Uterus (tissue), 2 donors: ENCODE measurements around the gene THOC2.

Source experiments
- POLR2A ChIP-seq, 2 donors: fragments of 450-650 bp; IDR thresholded peaks; one replicate each; pipeline ENCODE4 v1.6.1; 2016; ENCODE audit warnings: antibody characterized with exemption in 2 of 2, mild to moderate bottlenecking in 1 of 2, moderate library complexity in 1 of 2
- TF ChIP-seq, protein P1 (sequence below), 4 experiments: fragments of 200-600 bp in 2 of 4; fragments of 450-650 bp in 2 of 4; sonication (generic) in 2 of 4; IDR thresholded peaks; one replicate each; pipeline ENCODE4 v1.5.1; 2016 to 2019; ENCODE audit warnings: antibody characterized with exemption in 4 of 4, mild to moderate bottlenecking in 2 of 4, moderate library complexity in 1 of 4

DNA sequence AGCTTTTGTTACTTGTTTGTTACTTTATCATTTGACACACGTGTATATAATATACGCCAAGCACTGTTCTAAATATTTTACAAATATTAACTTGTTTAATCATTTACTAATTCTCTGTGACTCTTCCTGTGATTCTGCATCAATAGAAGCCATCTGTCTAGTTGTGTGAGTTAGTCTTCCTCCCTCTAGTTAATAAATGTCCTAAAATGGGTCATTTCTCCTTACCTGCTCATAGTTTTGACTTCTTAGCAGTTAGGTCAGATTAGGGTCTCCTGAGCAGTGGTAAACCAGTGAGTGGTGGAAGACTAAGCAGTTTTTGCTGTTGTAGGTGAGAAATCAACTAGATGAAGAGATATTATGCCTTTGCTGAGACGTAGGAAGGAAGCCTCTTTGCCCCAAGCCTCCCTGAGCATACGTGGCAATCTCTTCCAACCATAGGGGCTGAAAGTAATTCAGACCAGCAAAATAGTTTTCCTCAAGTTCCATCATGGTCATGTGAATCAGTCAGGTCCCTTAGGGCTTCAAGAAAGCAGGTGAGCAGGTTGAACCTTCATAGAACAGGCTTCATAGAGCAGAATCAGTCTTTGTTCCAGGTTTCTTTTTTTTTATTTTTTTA lies 38.7 kb upstream of the THOC2 start:
- TF ChIP-seq, protein P1, sequence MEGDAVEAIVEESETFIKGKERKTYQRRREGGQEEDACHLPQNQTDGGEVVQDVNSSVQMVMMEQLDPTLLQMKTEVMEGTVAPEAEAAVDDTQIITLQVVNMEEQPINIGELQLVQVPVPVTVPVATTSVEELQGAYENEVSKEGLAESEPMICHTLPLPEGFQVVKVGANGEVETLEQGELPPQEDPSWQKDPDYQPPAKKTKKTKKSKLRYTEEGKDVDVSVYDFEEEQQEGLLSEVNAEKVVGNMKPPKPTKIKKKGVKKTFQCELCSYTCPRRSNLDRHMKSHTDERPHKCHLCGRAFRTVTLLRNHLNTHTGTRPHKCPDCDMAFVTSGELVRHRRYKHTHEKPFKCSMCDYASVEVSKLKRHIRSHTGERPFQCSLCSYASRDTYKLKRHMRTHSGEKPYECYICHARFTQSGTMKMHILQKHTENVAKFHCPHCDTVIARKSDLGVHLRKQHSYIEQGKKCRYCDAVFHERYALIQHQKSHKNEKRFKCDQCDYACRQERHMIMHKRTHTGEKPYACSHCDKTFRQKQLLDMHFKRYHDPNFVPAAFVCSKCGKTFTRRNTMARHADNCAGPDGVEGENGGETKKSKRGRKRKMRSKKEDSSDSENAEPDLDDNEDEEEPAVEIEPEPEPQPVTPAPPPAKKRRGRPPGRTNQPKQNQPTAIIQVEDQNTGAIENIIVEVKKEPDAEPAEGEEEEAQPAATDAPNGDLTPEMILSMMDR (IDR thresholded peaks at IDR 0.05), result no peak
- TF ChIP-seq POLR2A (IDR thresholded peaks at IDR 0.05), result no peak
